Right lobe of liver (tissue), 4 donors: ENCODE data around the gene KCND3.

Experiments used
- CTCF ChIP-seq, 4 donors: fragments of 200-600 bp in 3 of 4; fragments of 450-650 bp in 1 of 4; IDR thresholded peaks; one replicate each; pipeline versions ENCODE4 v1.5.1 to v1.8.0; 2016 to 2022; ENCODE audit warnings: antibody characterized with exemption in 4 of 4, mild to moderate bottlenecking in 2 of 4
- POLR2A ChIP-seq: fragments of 450-650 bp; IDR thresholded peaks from one replicate; pipeline ENCODE4 v1.6.1; 2017; ENCODE audit warnings: antibody characterized with exemption, mild to moderate bottlenecking
- donor health status: DM: no; HTN: no; CAD: no.
- donor health status: DM: no; HTN: no; CAD: no.
- donor health status: DM: no; HTN: yes; CAD: no.

- no peak for TF ChIP-seq CTCF (IDR thresholded peaks at IDR 0.05)
- no peak for TF ChIP-seq POLR2A
Measured at GRCh38 chr1:111738133-111738435, 251.4 kb downstream of the KCND3 start.
